ENCODE data around the gene RHBDF2. TPM values are rescaled to one million over a fixed set of nuclear protein-coding genes. Genes with fewer than 3 reads are reported as not detected.
"Not testable (repeated sequence)": the region's sequence is repeated elsewhere in the genome, so short reads cannot be mapped to it uniquely, and the experiment has no call there.

Gene RHBDF2
- total and polyA plus RNA-seq, 5 donors from 2014 or later: 2.5 to 23.8 (median 3.7) TPM

- Mint-ChIP-seq H3K4me3 (no peak overlapping the region), H3K36me3 (no peaks in the 10 kb centered on the region), H3K9me3 (peaks cover 0 to 3% (median 0%) of the 10 kb centered on the region in 7 donors), H3K27ac (no peak overlapping the region), H3K4me1 (peaks cover 0 to 7% (median 0%) of the 10 kb centered on the region in 4 donors), H3K27me3 (peaks cover 46% of the 10 kb centered on the region)
- Histone ChIP-seq H3K4me3 (ENCODE audit: low read depth, low read length) (no peak overlapping the region), H3K4me1 (ENCODE audit: control insufficient read depth, insufficient read depth, low read length, poor library complexity, severe bottlenecking) (no peaks in the 10 kb centered on the region), H3K9me3 (ENCODE audit: control insufficient read depth in 2 of 2, low read length in 2 of 2) (no peaks in the 10 kb centered on the region), H3K27ac (ENCODE audit: insufficient read depth, low read length, poor library complexity, severe bottlenecking) (no peak overlapping the region), H3K27me3 (ENCODE audit: control insufficient read depth, insufficient read depth, low read length) (peaks cover 8% of the 10 kb centered on the region), H3K36me3 (ENCODE audit: control insufficient read depth, insufficient read depth, low read length) (no peaks in the 10 kb centered on the region)
- DNase-seq (no peak), ATAC-seq (ENCODE audit: low read depth in 2 of 2) (no peak)
Observed at GRCh38 chr17:76536511-76537287, 35.5 kb upstream of the RHBDF2 start.

GRCh38 chr17:76535788-76536510 is 34.7 kb upstream of the RHBDF2 start:
- Histone ChIP-seq H3K4me3 (ENCODE audit: low read depth, low read length) (no peak overlapping the region), H3K27me3 (ENCODE audit: control insufficient read depth, insufficient read depth, low read length) (peaks cover 8% of the 10 kb centered on the region), H3K36me3 (ENCODE audit: control insufficient read depth, insufficient read depth, low read length) (no peaks in the 10 kb centered on the region), H3K27ac (ENCODE audit: insufficient read depth, low read length, poor library complexity, severe bottlenecking) (no peak overlapping the region), H3K4me1 (ENCODE audit: control insufficient read depth, insufficient read depth, low read length, poor library complexity, severe bottlenecking) (no peaks in the 10 kb centered on the region), H3K9me3 (ENCODE audit: control insufficient read depth in 2 of 2, low read length in 2 of 2) (no peaks in the 10 kb centered on the region)
- no peak for ATAC-seq (ENCODE audit: low read depth in 2 of 2)
- DNase-seq: no peak
- Mint-ChIP-seq H3K4me1 (peaks cover 0 to 8% (median 0%) of the 10 kb centered on the region in 4 donors), H3K36me3 (no peaks in the 10 kb centered on the region), H3K27me3 (peaks cover 38% of the 10 kb centered on the region), H3K4me3 (no peak overlapping the region), H3K9me3 (peaks cover 0 to 3% (median 0%) of the 10 kb centered on the region in 7 donors), H3K27ac (peak overlapping the region in 1 of 3 donors; percentile 89)

GRCh38 chr17:76534831-76535732 is 33.9 kb upstream of the RHBDF2 start:
- Histone ChIP-seq H3K27ac (ENCODE audit: insufficient read depth, low read length, poor library complexity, severe bottlenecking) (no peak overlapping the region), H3K27me3 (ENCODE audit: control insufficient read depth, insufficient read depth, low read length) (peaks cover 8% of the 10 kb centered on the region), H3K9me3 (ENCODE audit: control insufficient read depth in 2 of 2, low read length in 2 of 2) (no peaks in the 10 kb centered on the region), H3K4me3 (ENCODE audit: low read depth, low read length) (no peak overlapping the region), H3K36me3 (ENCODE audit: control insufficient read depth, insufficient read depth, low read length) (no peaks in the 10 kb centered on the region), H3K4me1 (ENCODE audit: control insufficient read depth, insufficient read depth, low read length, poor library complexity, severe bottlenecking) (no peaks in the 10 kb centered on the region)
- H3K4me3 Mint-ChIP-seq: no peak overlapping the region
- H3K36me3 Mint-ChIP-seq: no peaks in the 10 kb centered on the region
- DNase-seq (no peak), ATAC-seq (ENCODE audit: low read depth in 2 of 2) (peak in 1 of 2 donors; percentile 18)
- H3K9me3 Mint-ChIP-seq: peaks cover 0 to 3% (median 0%) of the 10 kb centered on the region in 7 donors
- peak overlapping the region in 1 of 3 donors; percentile 36 for H3K27ac Mint-ChIP-seq
- H3K4me1 Mint-ChIP-seq: peaks cover 0 to 13% (median 0%) of the 10 kb centered on the region in 4 donors
- peaks cover 36% of the 10 kb centered on the region for H3K27me3 Mint-ChIP-seq

- H3K9me3 ChIP-seq (ENCODE audit: control insufficient read depth in 2 of 2, low read length in 2 of 2); H3K27ac ChIP-seq (ENCODE audit: insufficient read depth, low read length, poor library complexity, severe bottlenecking); H3K36me3 ChIP-seq (ENCODE audit: control insufficient read depth, insufficient read depth, low read length); H3K36me3 Mint-ChIP-seq; H3K4me1 ChIP-seq (ENCODE audit: control insufficient read depth, insufficient read depth, low read length, poor library complexity, severe bottlenecking); DNase-seq; ATAC-seq (ENCODE audit: low read depth in 2 of 2); H3K27me3 ChIP-seq (ENCODE audit: control insufficient read depth, insufficient read depth, low read length); H3K9me3 Mint-ChIP-seq; H3K4me3 Mint-ChIP-seq; H3K27ac Mint-ChIP-seq; H3K4me3 ChIP-seq (ENCODE audit: low read depth, low read length): not testable (repeated sequence)
- Mint-ChIP-seq H3K27me3 (peaks cover 24% of the 10 kb centered on the region), H3K4me1 (peaks cover 0 to 16% (median 0%) of the 10 kb centered on the region in 4 donors)
Observed at GRCh38 chr17:76533640-76534359, 32.6 kb upstream of the RHBDF2 start.

- H3K36me3 Mint-ChIP-seq: no peaks in the 10 kb centered on the region
- Histone ChIP-seq H3K4me3 (ENCODE audit: low read depth, low read length) (no peak overlapping the region), H3K36me3 (ENCODE audit: control insufficient read depth, insufficient read depth, low read length) (no peaks in the 10 kb centered on the region), H3K9me3 (ENCODE audit: control insufficient read depth in 2 of 2, low read length in 2 of 2) (no peaks in the 10 kb centered on the region), H3K4me1 (ENCODE audit: control insufficient read depth, insufficient read depth, low read length, poor library complexity, severe bottlenecking) (peaks cover 20% of the 10 kb centered on the region), H3K27ac (ENCODE audit: insufficient read depth, low read length, poor library complexity, severe bottlenecking) (no peak overlapping the region), H3K27me3 (ENCODE audit: control insufficient read depth, insufficient read depth, low read length) (peaks cover 5% of the 10 kb centered on the region)
- peaks cover 0 to 29% (median 2%) of the 10 kb centered on the region in 4 donors for H3K4me1 Mint-ChIP-seq
- H3K27ac Mint-ChIP-seq: peak overlapping the region in 1 of 3 donors; percentile 34
- H3K4me3 Mint-ChIP-seq: peak overlapping the region in 1 of 4 donors; percentile 59
- no peak for DNase-seq
- peaks cover 21% of the 10 kb centered on the region for H3K27me3 Mint-ChIP-seq
- no peaks in the 10 kb centered on the region for H3K9me3 Mint-ChIP-seq
- ATAC-seq (ENCODE audit: low read depth in 2 of 2): no peak
Observed at GRCh38 chr17:76532072-76532651, 30.9 kb upstream of the RHBDF2 start.

GRCh38 chr17:76531486-76532038 is 30.3 kb upstream of the RHBDF2 start:
- peaks cover 17% of the 10 kb centered on the region for H3K27me3 Mint-ChIP-seq
- peaks cover 20% of the 10 kb centered on the region for H3K4me1 ChIP-seq (ENCODE audit: control insufficient read depth, insufficient read depth, low read length, poor library complexity, severe bottlenecking)
- no peak for ATAC-seq (ENCODE audit: low read depth in 2 of 2)
- H3K36me3 ChIP-seq (ENCODE audit: control insufficient read depth, insufficient read depth, low read length): no peaks in the 10 kb centered on the region
- H3K36me3 Mint-ChIP-seq: no peaks in the 10 kb centered on the region
- H3K9me3 ChIP-seq (ENCODE audit: control insufficient read depth in 2 of 2, low read length in 2 of 2): no peaks in the 10 kb centered on the region
- DNase-seq: no peak
- peak overlapping the region in 2 of 3 donors; percentile 34 to 82 for H3K27ac Mint-ChIP-seq
- no peaks in the 10 kb centered on the region for H3K9me3 Mint-ChIP-seq
- no peak overlapping the region for H3K4me3 ChIP-seq (ENCODE audit: low read depth, low read length)
- H3K4me3 Mint-ChIP-seq: peak overlapping the region in 2 of 4 donors; percentile 36 to 59
- no peak overlapping the region for H3K27ac ChIP-seq (ENCODE audit: insufficient read depth, low read length, poor library complexity, severe bottlenecking)
- peaks cover 4% of the 10 kb centered on the region for H3K27me3 ChIP-seq (ENCODE audit: control insufficient read depth, insufficient read depth, low read length)
- H3K4me1 Mint-ChIP-seq: peaks cover 0 to 30% (median 2%) of the 10 kb centered on the region in 4 donors

Measured in CD4-positive, CD25-positive, alpha-beta regulatory T cell (primary cell).